ENCODE measurements around the gene CSNK2A1.
"Not testable (repeated sequence)": the region's sequence is repeated elsewhere in the genome, so short reads cannot be mapped to it uniquely, and the experiment has no call there.

The CSNK2A1 gene

GRCh38 chr20:531608-532007, 12.0 kb downstream of the CSNK2A1 start:
- no peak for DNase-seq

- no peak for DNase-seq
These were observed 13.3 kb downstream of the CSNK2A1 start for GRCh38 chr20:530321-530720.

- DNase-seq, result no peak
These were observed 14.5 kb downstream of the CSNK2A1 start for GRCh38 chr20:528923-529604.

- no peak for DNase-seq
These were observed 16.1 kb downstream of the CSNK2A1 start for GRCh38 chr20:527571-527886.

GRCh38 chr20:521860-522259, 21.7 kb downstream of the CSNK2A1 start:
- no peak for DNase-seq

DNA sequence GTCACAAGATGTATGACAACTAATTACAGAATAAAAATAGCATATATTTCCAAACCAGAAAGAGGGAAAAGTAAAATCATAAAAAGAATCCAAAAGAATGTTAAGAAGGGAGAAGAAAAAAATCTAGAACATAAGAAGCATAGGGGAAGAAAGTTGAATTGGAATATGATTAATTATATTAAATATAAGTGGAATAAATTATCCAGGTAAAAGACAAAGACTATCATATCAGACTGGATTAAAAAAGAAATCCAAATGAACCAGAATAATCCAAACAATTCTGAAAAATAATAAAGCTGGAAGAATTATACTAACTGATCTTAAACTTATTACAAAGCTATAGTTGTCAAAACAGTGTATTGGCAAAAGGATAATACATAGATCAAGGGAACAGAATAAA, 23.6 kb downstream of the CSNK2A1 start:
- no peak for DNase-seq

GRCh38 chr20:517221-517620, 26.4 kb downstream of the CSNK2A1 start:
- DNase-seq, result no peak

DNA sequence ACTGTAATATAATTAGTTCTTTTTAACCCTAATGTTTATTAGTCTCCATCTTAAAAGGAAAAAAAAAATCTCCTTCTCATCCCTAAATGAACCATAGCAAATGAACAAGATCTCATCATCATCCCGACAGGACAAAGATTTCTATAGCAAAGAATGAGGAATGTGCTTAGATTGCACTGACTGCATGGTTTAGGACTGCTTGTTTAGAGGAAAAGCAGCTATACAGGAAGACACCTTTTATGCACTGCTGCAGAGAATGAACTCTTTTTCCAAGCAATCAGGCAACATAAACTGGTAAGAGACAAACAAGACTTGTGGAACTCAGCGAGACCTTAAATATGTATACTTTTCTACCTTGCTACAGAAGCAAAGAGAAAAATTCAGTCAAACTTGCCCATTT, 26.8 kb downstream of the CSNK2A1 start:
- no peak for DNase-seq

- DNase-seq, result no peak
These were observed 27.9 kb downstream of the CSNK2A1 start for GRCh38 chr20:515696-516095.

- no peak for DNase-seq
These were observed 30.2 kb downstream of the CSNK2A1 start for GRCh38 chr20:513429-513828.

- DNase-seq, result not testable (repeated sequence)
These were observed 33.1 kb downstream of the CSNK2A1 start for GRCh38 chr20:510328-511057.

DNA sequence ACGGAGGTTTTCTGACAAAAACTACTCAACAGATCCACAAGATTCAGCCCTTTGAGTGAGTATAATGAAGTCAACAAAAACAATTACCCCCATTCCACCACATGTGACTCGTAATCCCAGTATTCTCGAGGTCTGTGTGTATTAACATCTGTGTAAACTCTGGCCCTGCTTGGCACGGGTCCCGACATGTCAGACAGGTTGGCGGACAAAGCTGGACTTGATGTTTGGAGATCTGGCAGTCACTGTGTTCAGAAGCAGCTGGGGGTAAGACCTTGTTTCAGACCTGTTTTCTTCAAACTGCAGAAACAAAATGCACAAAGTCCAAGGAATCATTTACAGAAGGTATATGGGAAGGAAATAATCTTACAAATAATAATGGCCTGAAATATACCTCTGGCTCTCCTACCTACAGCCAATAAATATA, 35.2 kb downstream of the CSNK2A1 start:
- DNase-seq, result not testable (repeated sequence)

DNA sequence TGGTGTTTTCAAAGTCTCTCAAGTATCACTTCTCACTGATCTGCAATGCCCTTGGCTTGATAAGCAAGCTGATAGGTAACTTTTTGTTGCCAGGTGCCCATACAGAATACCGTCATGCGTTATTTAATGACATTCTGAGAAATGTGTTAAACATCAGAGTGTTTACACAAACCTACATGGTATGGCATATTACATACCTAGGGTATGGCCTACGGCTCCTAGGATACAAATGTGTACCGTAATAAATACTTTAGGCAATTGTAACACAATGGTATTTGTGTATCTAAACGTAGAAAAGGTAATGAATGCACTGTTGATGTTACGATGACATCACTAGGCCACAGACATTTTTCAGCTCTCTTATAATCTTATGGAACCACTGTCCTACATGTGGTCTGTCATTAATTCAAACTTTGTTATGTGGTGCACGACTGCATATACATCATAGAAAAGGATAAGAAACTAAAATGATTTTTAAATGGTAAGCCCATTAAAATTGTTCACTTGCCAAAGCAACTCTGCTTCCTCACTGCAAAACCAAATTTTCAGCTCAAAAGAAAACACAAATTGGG, 35.7 kb downstream of the CSNK2A1 start:
- no peak for DNase-seq

DNA sequence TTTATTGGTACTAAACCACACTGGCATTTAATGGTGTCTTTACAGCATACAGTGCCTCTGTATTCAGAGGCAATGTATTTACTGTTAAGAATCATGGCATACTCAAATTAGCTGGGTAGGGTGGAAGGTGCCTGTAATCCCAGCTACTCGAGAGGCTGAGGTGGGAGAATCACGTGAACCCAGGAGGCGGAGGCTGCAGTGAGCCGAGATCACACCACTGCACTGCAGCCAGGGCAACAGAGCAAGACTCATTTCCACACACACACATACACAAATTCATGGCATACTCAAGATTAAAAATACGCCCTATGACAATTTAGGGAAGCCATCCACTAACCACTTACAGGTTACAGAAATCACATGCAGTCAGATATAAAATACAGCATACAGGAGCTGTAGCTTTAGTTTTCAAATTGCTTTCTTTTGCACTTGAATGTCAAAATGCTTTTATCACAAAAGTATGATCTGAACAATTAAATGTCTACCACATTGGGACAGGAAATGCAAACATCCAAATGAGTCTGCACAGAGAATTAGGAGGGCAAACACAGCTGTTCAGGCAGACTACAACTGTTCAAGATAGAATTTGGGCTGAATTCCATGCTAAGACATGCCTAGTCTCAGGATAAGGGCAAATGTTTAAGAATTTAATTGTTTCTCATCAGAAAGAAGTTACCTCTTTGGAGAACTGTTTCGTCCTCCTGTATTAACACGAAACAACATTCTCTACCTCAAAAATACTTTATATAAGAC, 36.4 kb downstream of the CSNK2A1 start:
- DNase-seq, result no peak

GRCh38 chr20:504632-505075, 38.9 kb downstream of the CSNK2A1 start:
- no peak for DNase-seq

DNA sequence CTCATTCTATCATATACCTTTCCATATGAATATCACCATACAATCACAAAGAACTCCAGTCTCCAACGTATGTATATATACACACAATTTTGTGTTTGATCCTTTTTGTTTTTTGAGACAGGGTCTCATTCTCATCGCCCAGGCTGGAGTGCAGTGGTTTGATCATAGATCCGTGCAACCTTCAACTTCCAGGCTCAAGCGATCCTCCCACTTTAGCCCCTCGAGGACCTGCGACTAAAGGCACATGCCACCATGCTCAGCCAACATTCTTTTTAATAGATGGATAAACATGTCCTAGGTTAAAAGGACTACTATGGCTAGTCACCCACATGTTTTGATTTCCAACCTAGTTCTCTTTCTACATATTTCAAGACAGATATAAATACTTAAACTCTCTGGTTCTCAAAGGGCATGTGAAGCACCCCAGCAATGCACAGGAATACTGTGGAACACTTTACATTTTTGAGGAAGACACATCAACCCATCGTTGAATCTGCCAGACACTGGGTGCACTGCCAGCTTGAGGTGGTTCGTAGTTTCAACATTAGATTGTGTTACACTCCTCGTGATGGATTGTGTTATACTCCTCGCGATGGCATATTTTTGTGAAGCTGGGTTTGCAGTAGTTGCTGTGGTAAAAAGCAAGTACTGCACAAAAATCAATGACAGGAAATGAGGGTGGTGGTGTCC, 40.4 kb downstream of the CSNK2A1 start:
- DNase-seq, result no peak

- no peak for DNase-seq
These were observed 45.6 kb downstream of the CSNK2A1 start for GRCh38 chr20:497979-498378.

GRCh38 chr20:496126-496696, 47.4 kb downstream of the CSNK2A1 start:
- no peak for DNase-seq

- DNase-seq, result no peak
These were observed 51.4 kb downstream of the CSNK2A1 start for GRCh38 chr20:492159-492558.

GRCh38 chr20:487655-488054, 55.9 kb downstream of the CSNK2A1 start:
- no peak for DNase-seq

GRCh38 chr20:483815-484644, 59.6 kb downstream of the CSNK2A1 start:
- DNase-seq, result no peak

DNA sequence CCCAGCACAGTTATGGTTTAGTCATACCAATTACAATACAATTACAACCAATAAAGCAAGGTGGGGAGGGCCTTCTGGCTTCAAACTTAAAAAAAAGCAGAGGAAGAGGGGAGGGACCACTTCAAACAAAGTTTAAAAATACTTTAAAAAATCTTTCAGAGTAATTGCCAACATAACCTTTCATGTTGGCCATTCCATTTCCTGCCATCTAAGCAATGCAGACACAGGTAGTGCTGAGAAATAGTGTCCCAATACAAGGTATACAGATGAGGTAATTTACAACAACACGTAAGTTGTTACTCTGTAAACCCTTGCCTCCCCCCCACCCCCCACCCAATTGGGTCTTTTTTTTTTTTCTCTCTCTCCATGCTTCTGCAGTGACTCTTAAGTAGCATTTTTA, 62.4 kb downstream of the CSNK2A1 start:
- DNase-seq, result no peak

Data from COR-L47 (cell line).